GM23248 (cell line): ENCODE results near the gene TRAF2. TPM values are rescaled to one million over a fixed set of nuclear protein-coding genes. Genes with fewer than 3 reads are reported as not detected.
A peak's percentile ranks its signal among the peaks of the same experiment; 100 is the strongest.

Experiments
- DNase-seq: peaks from one replicate; pipeline ENCODE4 v3.0.0-alpha.2; 2015
- H2AFZ ChIP-seq: fragments of 200-600 bp; sonication (generic); 2 replicates; pipeline ENCODE4 v1.6.1; 2016; ENCODE audit warnings: antibody characterized with exemption
- H3F3A ChIP-seq: fragments of 200-600 bp; sonication (generic); 2 replicates; pipeline ENCODE4 v1.6.1; 2016; ENCODE audit warnings: mild to moderate bottlenecking, antibody characterized with exemption, mixed run types; ENCODE audit not compliant: insufficient read depth
- H3K27ac ChIP-seq: fragments of 200-600 bp; sonication (generic); 2 replicates; pipeline ENCODE4 v1.5.1; 2016; ENCODE audit warnings: mild to moderate bottlenecking
- H3K27me3 ChIP-seq: fragments of 200-600 bp; sonication (generic); replicated peaks from 2 replicates; pipeline ENCODE4 v1.6.1; 2016; ENCODE audit warnings: mild to moderate bottlenecking; ENCODE audit not compliant: insufficient read depth
- H3K36me3 ChIP-seq: fragments of 200-600 bp; sonication (generic); 2 replicates; pipeline ENCODE4 v1.6.1; 2016; ENCODE audit warnings: low read depth, mild to moderate bottlenecking
- H3K4me1 ChIP-seq: fragments of 200-600 bp; sonication (generic); 2 replicates; pipeline ENCODE4 v1.6.1; 2016; ENCODE audit warnings: mild to moderate bottlenecking; ENCODE audit not compliant: insufficient read depth
- H3K4me2 ChIP-seq: fragments of 200-600 bp; sonication (generic); one replicate; pipeline ENCODE4 v1.6.1; 2016; ENCODE audit warnings: mild to moderate bottlenecking; ENCODE audit not compliant: unreplicated experiment
- H3K4me3 ChIP-seq: fragments of 200-600 bp; sonication (generic); 2 replicates; pipeline ENCODE4 v1.5.1; 2016; ENCODE audit warnings: mild to moderate bottlenecking
- H3K79me2 ChIP-seq: fragments of 200-600 bp; sonication (generic); 2 replicates; pipeline ENCODE4 v1.6.1; 2016; ENCODE audit warnings: mild to moderate bottlenecking; ENCODE audit not compliant: insufficient read depth
- H3K9ac ChIP-seq: fragments of 200-600 bp; sonication (generic); 2 replicates; pipeline ENCODE4 v1.6.1; 2016; ENCODE audit warnings: mild to moderate bottlenecking
- H3K9me2 ChIP-seq: fragments of 200-600 bp; sonication (generic); 2 replicates; pipeline ENCODE4 v1.6.1; 2016; ENCODE audit warnings: mixed run types, mild to moderate bottlenecking, moderate library complexity; ENCODE audit not compliant: insufficient read depth
- H3K9me3 ChIP-seq: fragments of 200-600 bp; sonication (generic); one replicate; pipeline ENCODE4 v1.6.1; 2017; ENCODE audit warnings: low read depth
- H4K20me1 ChIP-seq: fragments of 200-600 bp; sonication (generic); 2 replicates; pipeline ENCODE4 v1.6.0; 2016; ENCODE audit not compliant: insufficient read depth
- EZH2 ChIP-seq: fragments of 200-600 bp; sonication (generic); IDR thresholded peaks from 2 replicates; pipeline ENCODE4 v1.6.1; 2018; ENCODE audit warnings: antibody characterized with exemption, mild to moderate bottlenecking; ENCODE audit not compliant: insufficient read depth, poor library complexity, severe bottlenecking
- EZH2phosphoT487 ChIP-seq: fragments of 200-600 bp; sonication (generic); IDR thresholded peaks from 2 replicates; pipeline ENCODE4 v1.6.1; 2018; ENCODE audit warnings: antibody characterized with exemption, moderate library complexity, mild to moderate bottlenecking, low read depth; ENCODE audit not compliant: insufficient read depth
- WGBS, 2 experiments: methylation state at CpG; one replicate each; pipeline ENCODE4 v1.1.6; 2015 to 2017; ENCODE audit warnings: low lambda C conversion rate in 2 of 2, low coverage in 1 of 2; ENCODE audit errors: missing lambda C conversion rate in 2 of 2; 5-methylcytosine and 5-hydroxymethylcytosine counted together
- in situ Hi-C: fragments of 300-500 bp; cut with MboI; formaldehyde crosslinking; loops from 2 replicates; pipeline ENCODE4 v1.15.0; 2020
- polyA plus RNA-seq: library from polyadenylated mRNA; unstranded; fragments of >200 nt; fragmentation: Nextera tagmentation; extraction: Ambion mirVana; gene quantifications from 2 replicates; pipeline ENCODE4 v1.2.1, GENCODE V29; 2016
- total RNA-seq: library from RNA; depleted of rRNA; stranded (reverse); fragments of >200 nt; shearing (Covaris generic); gene quantifications from 2 replicates; pipeline ENCODE4 v1.2.3, GENCODE V29; 2014

The TRAF2 gene
- total and polyA plus RNA-seq, 2 experiments from 2014 or later: 8.1 to 15.0 TPM

- Histone ChIP-seq H3K9me2 (no peaks in the 10 kb centered on the region), H3K4me3 (peak overlapping the region; percentile 89), H3K4me2 (peak overlapping the region; percentile 94), H3K9me3 (no peaks in the 10 kb centered on the region), H3K4me1 (peaks cover 10% of the 10 kb centered on the region), H3K9ac (peak overlapping the region; percentile 85), H3K79me2 (peaks cover 53% of the 10 kb centered on the region), H2AFZ (peak overlapping the region; percentile 70), H4K20me1 (no peaks in the 10 kb centered on the region), H3K27ac (peak overlapping the region; percentile 42), H3K27me3 (no peaks in the 10 kb centered on the region), H3K36me3 (no peaks in the 10 kb centered on the region), H3F3A (0 out of 2 replicates have a peak, but pooled peaks cover 9% of the 10 kb centered on the region)
- WGBS, 2 experiments: 2 to 3% methylated on average over 37 to 60 of the region's 76 CpGs
- in situ Hi-C loops: no loop called here
- DNase-seq: peak; percentile 66
- TF ChIP-seq EZH2: no peak
- TF ChIP-seq EZH2phosphoT487: no peak
These were observed 588 bp downstream of the TRAF2 start for GRCh38 chr9:136886610-136887597.

GRCh38 chr9:136888454-136888853 is 2.1 kb downstream of the TRAF2 start:
- DNase-seq: no peak
- H3K9me3 ChIP-seq: no peaks in the 10 kb centered on the region
- H3K79me2 ChIP-seq: peaks cover 68% of the 10 kb centered on the region

GRCh38 chr9:136889858-136890257 is 3.5 kb downstream of the TRAF2 start:
- Histone ChIP-seq H3K4me2 (no peak overlapping the region), H4K20me1 (no peaks in the 10 kb centered on the region), H3F3A (no peaks in the 10 kb centered on the region), H3K27ac (no peak overlapping the region), H3K9me2 (no peaks in the 10 kb centered on the region), H3K79me2 (peaks cover 82% of the 10 kb centered on the region), H3K9ac (no peak overlapping the region), H3K9me3 (no peaks in the 10 kb centered on the region), H3K4me3 (no peak overlapping the region), H3K36me3 (no peaks in the 10 kb centered on the region), H3K4me1 (no peaks in the 10 kb centered on the region), H3K27me3 (no peaks in the 10 kb centered on the region), H2AFZ (no peak overlapping the region)
- DNase-seq: no peak
- in situ Hi-C loops: no loop called here
- TF ChIP-seq EZH2 (no peak), EZH2phosphoT487 (no peak)
- WGBS, 2 experiments: 91 to 93% methylated on average over 17 to 42 of the region's 42 CpGs

More at GRCh38 chr9:136888454-136888853, 2.1 kb downstream of the TRAF2 start:
- Histone ChIP-seq H3K27ac (no peak overlapping the region), H3K9me2 (no peaks in the 10 kb centered on the region), H2AFZ (no peak overlapping the region), H3K27me3 (no peaks in the 10 kb centered on the region), H3K4me3 (no peak overlapping the region), H3K4me1 (no peaks in the 10 kb centered on the region), H3K9ac (no peak overlapping the region), H3F3A (0 out of 2 replicates have a peak, but pooled peaks cover 2% of the 10 kb centered on the region), H3K4me2 (no peak overlapping the region), H3K36me3 (no peaks in the 10 kb centered on the region), H4K20me1 (no peaks in the 10 kb centered on the region)
- TF ChIP-seq EZH2 (no peak), EZH2phosphoT487 (no peak)
- in situ Hi-C loops: no loop called here
- WGBS, 2 experiments: 92 to 94% methylated on average over 8 of the region's 8 CpGs

- H3K27ac ChIP-seq: no peak overlapping the region
- H3K4me1 ChIP-seq: no peaks in the 10 kb centered on the region
- WGBS, 2 experiments: 90 to 93% methylated on average over 13 of the region's 13 CpGs
- no peak overlapping the region for H3K4me3 ChIP-seq
- H3K9ac ChIP-seq: no peak overlapping the region
- TF ChIP-seq EZH2: no peak
- no peak for TF ChIP-seq EZH2phosphoT487
- H3K4me2 ChIP-seq: no peak overlapping the region
- H4K20me1 ChIP-seq: no peaks in the 10 kb centered on the region
- peaks cover 90% of the 10 kb centered on the region for H3K79me2 ChIP-seq
- no peak overlapping the region for H2AFZ ChIP-seq
- H3F3A ChIP-seq: no peaks in the 10 kb centered on the region
- H3K9me3 ChIP-seq: no peaks in the 10 kb centered on the region
- H3K9me2 ChIP-seq: no peaks in the 10 kb centered on the region
- no peaks in the 10 kb centered on the region for H3K27me3 ChIP-seq
- no peak for DNase-seq
- H3K36me3 ChIP-seq: no peaks in the 10 kb centered on the region
- in situ Hi-C loops: no loop called here
These were observed 4.3 kb downstream of the TRAF2 start for GRCh38 chr9:136890661-136891060.
